SK-N-SH (cell line): ENCODE measurements around the gene HMOX2.

ENCODE experiments used
- CTCF ChIP-seq: fragments of 200-600 bp; sonication (generic); IDR thresholded peaks from 2 replicates; pipeline ENCODE4 v1.6.1; 2017; ENCODE audit warnings: antibody characterized with exemption, mild to moderate bottlenecking, moderate library complexity
- FOXM1 ChIP-seq: IDR thresholded peaks from 2 replicates; pipeline ENCODE4 v1.4.0; 2012; ENCODE audit warnings: low read depth, mild to moderate bottlenecking
- NRF1 ChIP-seq: IDR thresholded peaks from 2 replicates; pipeline ENCODE4 v1.6.1; 2012; ENCODE audit warnings: low read depth, mild to moderate bottlenecking, low read length
- POLR2AphosphoS5 ChIP-seq: IDR thresholded peaks from 2 replicates; pipeline ENCODE4 v1.6.1; 2012; ENCODE audit warnings: low read depth, low read length
- RAD21 ChIP-seq: IDR thresholded peaks from 2 replicates; pipeline ENCODE4 v1.6.1; 2012; ENCODE audit warnings: mild to moderate bottlenecking, low read length
- REST ChIP-seq: IDR thresholded peaks from 2 replicates; pipeline ENCODE4 v1.6.1; 2012; ENCODE audit warnings: mild to moderate bottlenecking, low read depth, low read length, moderate library complexity
- RFX5 ChIP-seq: IDR thresholded peaks from 2 replicates; pipeline ENCODE4 v1.6.1; 2012; ENCODE audit warnings: mild to moderate bottlenecking, improper control_type of control experiment, low read length
- SIN3A ChIP-seq: IDR thresholded peaks from 2 replicates; pipeline ENCODE4 v1.6.1; 2012; ENCODE audit warnings: low read depth, mild to moderate bottlenecking, low read length, moderate library complexity, borderline replicate concordance
- TAF1 ChIP-seq: IDR thresholded peaks from 2 replicates; pipeline ENCODE4 v1.6.1; 2012; ENCODE audit warnings: low read depth, mild to moderate bottlenecking, low read length, moderate library complexity, borderline replicate concordance
- USF2 ChIP-seq: fragments of 150-350 bp; IDR thresholded peaks from 2 replicates; pipeline ENCODE4 v1.6.1; 2017; ENCODE audit warnings: antibody characterized with exemption, low read length, low read depth, borderline replicate concordance
- TF ChIP-seq, protein P1 (sequence below): IDR thresholded peaks from 2 replicates; pipeline ENCODE4 v1.4.0; 2012; ENCODE audit warnings: low read depth

DNA sequence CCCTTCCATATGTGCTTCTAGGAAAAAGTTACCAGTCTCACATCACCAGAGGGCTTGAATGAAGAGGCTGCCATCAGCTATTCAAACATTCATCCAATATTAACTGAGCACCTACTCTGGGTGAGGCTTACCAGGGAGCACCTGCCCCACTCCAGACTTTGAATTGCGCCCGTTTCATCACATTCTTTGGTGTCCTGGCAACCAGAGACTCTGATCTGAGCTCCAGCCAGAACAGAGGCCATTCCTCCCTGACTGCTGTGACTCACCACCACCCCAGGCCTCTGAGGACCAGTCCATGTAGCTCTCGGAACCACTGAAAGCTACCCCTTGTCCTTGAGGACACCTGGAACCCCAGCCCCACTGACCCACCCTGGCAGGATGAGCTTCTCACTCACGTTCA is 79.9 kb downstream of the HMOX2 start, which contains the start of gene C16orf96:
- TF ChIP-seq CTCF (no peak), REST (no peak), RAD21 (no peak), RFX5 (no peak), USF2 (no peak), FOXM1 (no peak), SIN3A (no peak), NRF1 (no peak), TAF1 (no peak), POLR2AphosphoS5 (no peak)
- TF ChIP-seq, protein P1, sequence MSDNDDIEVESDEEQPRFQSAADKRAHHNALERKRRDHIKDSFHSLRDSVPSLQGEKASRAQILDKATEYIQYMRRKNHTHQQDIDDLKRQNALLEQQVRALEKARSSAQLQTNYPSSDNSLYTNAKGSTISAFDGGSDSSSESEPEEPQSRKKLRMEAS, result no peak
